CD4-positive, alpha-beta T cell treated with Interleukin-15 for 1 hour (primary cell): ENCODE data around the gene IRS1.

Experiments
- DNase-seq: peaks from one replicate; pipeline ENCODE4 v3.0.0-alpha.2; 2020

The IRS1 gene

GRCh38 chr2:226790011-226790410 is 9.6 kb downstream of the IRS1 start:
- no peak for DNase-seq

DNA sequence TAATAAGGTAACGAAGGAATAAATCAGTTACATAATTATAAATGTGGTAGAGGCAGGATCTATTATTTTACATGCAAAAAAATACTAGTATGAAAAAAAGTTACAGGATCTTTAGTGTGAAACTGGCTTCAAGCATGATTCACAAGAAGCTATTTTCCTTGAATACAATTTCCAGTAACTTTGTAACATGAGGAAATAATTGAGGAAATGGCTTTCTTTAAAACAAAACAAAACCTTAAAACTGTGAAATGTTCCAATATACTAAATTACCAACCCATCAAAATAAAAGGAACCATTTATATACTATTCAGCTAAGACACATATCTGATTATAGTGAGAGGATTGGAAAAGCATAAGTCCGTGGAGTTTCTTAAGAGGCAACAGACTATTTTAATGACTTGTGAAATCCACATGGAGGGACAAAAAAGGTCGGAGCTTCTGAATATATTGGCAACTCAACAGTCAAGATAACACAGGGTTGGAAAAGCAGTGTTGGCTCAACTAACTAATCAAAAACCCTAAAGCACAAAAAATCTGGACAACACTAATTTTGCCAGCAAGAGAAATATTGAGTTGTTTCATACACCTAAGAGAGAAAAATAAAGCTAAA is 10.6 kb downstream of the IRS1 start:
- no peak for DNase-seq

- no peak for DNase-seq
These were observed 11.6 kb downstream of the IRS1 start for GRCh38 chr2:226788064-226788463.

DNA sequence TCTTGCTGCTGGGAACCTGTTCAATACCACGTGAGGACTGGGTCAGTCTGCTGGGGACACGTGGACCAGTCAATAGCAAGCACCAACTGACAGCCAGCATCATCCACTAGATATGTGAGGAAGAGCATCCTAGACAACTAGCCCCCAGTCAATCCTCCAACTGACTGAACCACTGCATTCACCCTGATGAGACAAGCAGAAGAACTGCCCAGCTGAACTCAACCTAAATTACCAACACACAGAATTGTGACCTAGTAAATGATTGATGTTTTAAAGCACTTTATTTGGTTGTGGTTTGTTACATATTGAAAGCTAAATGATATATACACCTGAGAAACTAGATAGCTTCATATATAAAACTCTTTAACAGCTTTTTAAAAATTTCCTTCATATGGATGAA is 15.7 kb downstream of the IRS1 start:
- DNase-seq: no peak

DNA sequence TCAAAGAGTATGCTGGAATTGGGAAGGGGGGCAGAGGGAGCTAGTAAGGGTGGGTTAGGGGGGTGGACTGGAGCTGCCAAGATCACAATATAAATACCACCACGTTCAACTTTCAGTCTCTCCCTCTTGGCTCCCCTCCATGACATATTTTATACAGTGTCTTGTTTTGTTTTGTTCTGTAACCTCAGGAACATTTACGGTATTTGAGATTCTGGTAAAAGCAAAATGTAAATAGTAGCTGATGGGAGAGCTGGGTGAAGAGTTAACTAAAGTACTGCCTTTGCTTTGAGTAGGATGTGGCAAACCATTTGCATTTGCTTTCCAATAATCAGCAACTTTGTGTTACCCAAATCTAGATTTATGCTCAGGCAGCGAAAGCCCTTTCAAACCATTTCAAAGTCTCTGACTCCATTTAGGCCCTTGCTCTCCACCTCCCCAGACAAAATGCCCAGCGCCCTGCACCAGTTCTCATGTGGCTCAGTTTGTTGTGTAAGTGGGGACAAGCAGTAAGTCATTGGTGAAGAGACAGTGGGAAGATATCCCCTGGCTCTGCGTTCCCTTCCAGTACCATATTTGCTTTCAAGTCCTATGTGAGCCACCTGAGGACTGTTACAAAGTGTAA is 17.4 kb downstream of the IRS1 start:
- no peak for DNase-seq

- no peak for DNase-seq
These were observed 19.2 kb downstream of the IRS1 start for GRCh38 chr2:226780431-226780830.

DNA sequence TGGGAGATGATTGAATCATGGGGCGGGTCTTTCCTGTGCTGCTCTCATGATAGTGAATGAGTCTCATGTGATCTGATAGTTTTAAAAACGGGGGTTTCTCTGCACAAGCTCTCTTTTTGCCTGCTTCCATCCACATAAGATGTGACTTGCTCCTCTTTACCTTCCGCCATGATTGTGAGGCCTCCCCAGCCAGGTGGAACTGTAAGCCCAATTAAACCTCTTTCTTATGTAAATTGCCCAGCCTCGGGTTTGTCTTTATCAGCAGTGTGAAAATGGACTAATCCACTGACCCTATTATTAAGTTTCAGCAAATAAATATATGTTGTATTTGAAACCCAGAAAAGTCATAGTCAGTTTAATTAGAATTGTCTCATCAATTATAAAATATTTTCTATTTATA is 22.0 kb downstream of the IRS1 start:
- no peak for DNase-seq

DNA sequence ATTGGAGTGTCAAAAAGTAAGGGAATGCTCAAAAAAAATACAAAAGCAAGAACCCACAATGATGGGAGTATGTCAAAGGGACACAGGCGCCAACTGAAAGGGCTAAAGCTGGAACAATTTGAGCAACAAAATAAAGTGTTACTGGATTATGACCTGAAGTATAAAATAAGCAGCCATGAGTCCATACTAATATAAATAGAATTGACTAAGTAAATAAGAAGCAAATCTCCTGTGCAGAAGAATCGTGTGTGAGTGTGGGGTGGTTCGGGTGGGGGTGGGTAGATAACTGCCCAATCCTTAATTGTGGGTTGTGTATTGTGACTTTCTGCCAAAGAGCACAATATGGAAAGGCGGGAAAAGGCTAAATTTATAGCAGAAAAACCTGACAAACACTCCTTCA is 23.5 kb downstream of the IRS1 start:
- no peak for DNase-seq

DNA sequence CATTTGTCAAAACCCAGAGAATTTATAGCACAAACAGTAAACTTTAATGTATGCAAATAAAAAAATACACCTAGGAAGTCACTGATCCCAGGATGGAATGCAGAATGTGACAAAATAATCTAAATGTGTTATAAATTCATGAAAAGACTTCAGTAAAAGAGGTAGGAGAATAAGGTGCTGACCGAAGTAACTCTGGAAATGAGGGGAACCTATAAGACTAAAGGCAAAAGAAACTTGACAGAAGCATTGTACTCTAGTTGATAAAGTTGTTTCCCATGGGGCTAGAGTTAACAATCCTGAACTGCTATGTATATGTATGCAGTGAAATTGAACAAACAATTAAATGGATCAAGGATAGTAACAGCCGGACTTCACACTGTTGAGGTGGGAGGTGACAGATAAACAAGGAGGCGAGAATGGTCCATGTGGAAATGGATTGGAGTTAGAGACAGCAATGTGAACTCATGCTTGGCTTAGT is 24.5 kb downstream of the IRS1 start:
- no peak for DNase-seq

DNA sequence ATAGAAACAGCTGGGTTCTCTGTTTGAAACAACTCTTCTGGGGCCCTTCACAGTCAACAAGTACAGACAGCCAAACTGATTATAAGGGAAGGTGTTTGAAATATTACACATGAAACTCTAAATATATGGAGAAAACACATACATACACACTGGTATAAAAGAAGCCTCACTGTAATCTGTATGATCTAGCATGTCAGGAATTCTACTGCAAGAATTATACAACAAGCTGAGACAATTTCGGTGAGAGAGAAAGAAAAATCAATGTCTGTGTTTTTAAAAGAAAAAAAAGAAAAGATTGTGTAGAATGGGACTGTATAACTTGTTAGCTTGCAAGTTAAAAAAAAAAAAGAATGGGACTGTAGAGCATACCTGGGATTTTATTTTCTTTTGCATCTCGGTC is 26.3 kb downstream of the IRS1 start:
- DNase-seq: no peak

- no peak for DNase-seq
These were observed 27.0 kb downstream of the IRS1 start for GRCh38 chr2:226772389-226773179.

DNA sequence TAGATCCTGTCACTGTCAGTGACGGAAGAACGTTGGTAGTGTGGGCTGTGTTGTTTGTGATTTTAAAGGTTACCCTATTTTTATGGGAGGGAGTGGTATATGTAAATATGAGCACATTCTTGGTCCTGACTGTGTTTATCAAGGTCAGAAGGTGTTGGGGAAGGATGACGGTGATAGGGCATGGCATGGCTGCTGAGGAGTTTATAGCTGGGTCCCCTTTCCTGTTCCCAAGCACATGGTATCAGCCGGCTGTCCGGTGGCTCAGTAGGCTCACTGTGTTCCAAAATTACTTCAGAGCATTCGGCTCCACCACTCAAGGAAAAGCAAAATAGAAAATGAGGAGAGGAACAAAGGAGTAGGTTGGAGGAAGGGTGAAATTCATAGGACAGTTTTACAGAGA is 28.6 kb downstream of the IRS1 start:
- no peak for DNase-seq

DNA sequence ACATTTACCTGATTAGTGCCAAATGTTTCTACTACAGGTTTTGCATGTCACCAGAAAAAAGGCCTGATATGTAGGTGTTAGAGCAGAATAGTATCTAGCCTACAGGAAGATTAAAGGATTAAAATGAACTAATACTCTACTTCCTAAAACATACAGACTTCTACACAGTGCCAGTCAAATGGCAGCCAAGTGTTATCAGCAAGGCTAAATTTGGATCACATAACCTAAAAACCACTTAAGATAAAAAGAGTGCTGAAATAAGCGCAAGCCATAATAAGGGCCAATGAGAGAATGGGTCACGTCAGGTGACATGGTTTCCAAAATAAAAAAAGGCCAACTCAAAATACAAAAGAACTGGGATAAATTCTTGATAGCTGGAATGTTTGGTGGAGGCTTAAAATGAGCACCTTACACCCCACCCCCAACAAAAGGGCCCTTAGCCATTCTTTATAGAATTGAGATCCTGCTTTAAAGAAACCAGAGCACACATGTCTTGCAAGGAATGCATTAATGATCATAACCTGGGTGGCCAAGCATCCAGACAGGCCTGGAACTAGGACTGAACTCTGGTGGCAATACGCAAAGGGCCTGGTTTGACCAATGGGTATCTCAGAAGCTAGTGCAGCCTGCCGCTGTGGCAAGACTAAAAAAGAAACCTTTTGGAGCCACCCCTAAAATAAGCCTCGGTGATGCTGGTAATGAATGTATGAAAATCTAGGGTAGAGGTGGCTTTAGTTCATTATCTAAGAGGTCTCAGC is 32.4 kb downstream of the IRS1 start:
- no peak for DNase-seq

DNA sequence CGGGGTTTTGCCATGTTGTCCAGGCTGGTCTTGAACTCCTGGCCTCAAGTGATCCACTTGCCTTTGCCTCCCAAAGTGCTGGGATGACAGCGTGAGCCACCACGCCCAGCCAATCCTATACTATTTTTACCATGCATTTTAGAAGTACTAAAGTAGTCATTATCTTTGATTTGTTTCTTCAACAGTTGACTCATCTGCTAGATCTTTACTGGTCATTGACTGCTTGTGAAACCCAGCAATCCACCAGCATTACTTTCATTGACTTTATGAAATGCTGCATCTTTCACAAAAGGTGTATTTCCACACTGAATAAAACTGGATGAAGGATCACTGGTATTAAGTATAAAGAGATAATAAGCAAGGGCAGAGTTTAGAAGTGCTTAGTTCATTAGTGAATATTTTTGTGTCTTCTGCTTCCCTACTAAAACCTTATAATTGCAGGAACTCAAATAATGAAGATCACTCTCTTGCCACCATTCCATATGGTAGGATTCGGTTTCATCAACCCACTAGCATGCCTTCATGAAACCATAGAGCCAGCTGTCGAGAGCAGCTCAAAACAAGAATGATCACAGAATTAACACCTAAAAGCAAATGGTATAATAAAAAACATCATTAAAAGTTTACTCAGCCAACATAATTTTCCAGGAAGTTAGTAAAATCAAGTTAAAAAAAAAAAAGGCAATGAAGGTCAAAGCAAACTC is 33.1 kb downstream of the IRS1 start:
- no peak for DNase-seq

DNA sequence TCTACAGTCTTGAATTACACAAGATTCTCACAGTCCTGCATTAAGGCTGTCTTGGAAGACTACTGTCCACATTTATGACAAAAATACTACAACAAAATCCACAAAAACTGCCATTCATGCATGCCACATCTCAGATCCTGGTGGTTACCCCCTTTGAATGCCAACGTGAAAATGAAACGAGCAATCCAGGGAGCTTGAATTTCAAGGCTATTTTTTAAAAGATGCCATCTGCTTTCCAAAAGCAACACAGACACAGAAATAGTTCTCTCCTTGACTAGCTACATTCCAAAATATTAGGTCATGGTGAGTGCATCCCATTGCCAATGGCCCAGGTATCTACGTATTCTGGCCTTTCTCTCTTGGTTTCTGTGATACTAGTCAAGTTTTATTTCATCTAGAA is 36.3 kb downstream of the IRS1 start:
- no peak for DNase-seq

DNA sequence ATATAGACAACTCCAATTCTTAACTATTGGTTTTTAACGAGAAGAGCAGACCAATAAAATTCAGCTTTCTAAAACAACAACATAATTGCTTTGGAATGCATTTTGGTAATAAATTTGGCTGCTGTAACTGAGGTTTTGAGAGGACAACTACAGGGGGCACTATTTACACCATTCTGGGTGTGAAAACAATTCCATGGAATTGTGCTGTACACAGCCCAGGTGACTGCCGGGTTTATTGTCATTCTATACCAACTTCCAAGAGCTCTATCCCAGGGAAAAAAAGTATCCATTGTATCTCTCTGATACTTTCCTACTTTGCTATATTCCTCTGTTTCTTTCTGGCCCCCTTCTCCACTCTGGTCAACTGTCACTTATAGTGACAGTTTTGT is 38.4 kb downstream of the IRS1 start:
- DNase-seq: no peak

DNA sequence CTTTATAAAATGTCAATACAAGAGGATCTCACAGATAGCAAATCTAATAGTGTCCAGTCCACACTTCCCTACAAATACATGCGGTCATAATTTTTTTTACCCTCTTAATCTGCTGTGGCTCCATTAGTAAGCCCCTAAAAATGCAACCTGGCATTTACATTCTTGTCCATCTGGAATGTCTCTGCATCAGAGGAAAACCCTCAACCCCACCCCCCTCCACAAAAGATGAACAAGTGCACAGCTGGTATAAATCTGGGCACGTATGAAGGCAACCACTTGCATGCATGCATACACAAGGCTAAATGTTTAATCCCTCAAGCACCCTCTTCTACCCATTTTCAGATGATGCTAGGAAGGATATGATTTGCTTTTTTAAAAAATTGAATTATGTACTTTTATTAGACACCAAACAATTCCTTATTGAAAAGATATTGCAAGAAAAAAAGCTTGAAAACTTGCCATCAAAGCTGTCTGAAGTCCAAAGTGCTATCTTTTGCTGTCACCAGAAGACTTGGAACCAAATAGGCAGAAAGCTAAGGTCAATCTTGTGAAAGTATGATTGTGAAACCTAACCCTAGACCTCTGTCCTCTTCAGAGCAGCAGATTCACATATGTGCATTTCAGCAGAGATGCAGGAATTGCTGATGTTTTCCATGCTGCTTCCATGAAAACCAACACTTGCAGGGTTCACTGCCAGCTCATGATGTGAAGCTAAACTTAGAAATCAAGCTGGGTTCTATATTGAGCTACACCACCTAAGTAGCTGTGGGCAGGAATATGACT is 39.0 kb downstream of the IRS1 start:
- DNase-seq: no peak

GRCh38 chr2:226759768-226760167 is 39.9 kb downstream of the IRS1 start:
- DNase-seq: no peak

GRCh38 chr2:226758921-226759640 is 40.5 kb downstream of the IRS1 start:
- DNase-seq: no peak

DNA sequence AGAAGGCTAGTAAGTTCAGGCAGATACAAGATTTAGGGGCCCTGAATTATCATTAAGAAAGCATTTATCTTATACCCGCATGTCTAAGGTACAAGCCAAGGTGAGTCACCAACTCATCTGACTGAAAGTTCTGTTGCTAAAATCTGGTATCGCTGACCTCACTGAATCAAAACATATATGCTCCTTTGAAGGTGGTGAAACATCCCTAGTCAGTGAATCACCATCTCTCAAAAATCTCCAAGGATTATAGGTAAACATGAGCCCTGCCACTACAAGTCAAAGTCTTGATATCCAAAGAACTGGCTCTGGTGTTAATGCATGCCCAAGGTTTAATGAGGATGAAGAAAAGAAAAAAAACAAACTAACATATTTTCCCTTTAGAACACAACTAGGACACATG is 43.5 kb downstream of the IRS1 start:
- DNase-seq: no peak

DNA sequence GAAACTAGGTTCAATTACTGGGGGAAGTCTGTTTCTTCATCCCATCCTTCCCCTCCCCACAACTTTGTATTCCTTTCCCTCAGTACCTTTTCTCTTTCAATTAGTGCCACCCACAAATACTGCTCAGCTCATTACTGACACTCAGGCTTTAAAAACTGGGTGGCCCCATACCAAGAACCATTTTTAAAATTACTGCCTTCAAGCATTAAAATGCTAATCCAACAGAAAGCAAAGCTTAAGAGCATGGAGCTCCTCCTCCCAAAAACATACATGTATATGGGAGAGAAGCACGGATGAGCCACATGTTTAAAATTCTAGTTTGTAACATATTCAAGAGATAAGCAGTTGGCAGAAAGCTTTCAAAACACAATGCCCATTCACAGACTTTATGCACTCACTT is 44.0 kb downstream of the IRS1 start:
- DNase-seq: no peak
